Fibroblast of the aortic adventitia (primary cell): ENCODE results near the gene USP47. TPM values are rescaled to one million over a fixed set of nuclear protein-coding genes. Genes with fewer than 3 reads are reported as not detected.

Source experiments
- DNase-seq: peaks from one replicate; pipeline ENCODE4 v3.0.0-alpha.2; 2010; ENCODE audit warnings: low read depth
- H3K4me3 ChIP-seq: 2 replicates; pipeline ENCODE4 v1.5.1; 2011; ENCODE audit warnings: low read depth, mild to moderate bottlenecking, control low read depth, low read length, moderate library complexity
- total RNA-seq: library from RNA; depleted of rRNA; stranded (reverse); fragments of >200 nt; gene quantifications from 2 replicates; pipeline ENCODE4 v1.2.3, GENCODE V29; 2012; ENCODE audit warnings: low replicate concordance
- TF ChIP-seq, protein P1 (sequence below): IDR thresholded peaks from 2 replicates; pipeline ENCODE4 v1.5.1; 2011; ENCODE audit warnings: mild to moderate bottlenecking, low read length, control low read depth, inconsistent platforms; ENCODE audit not compliant: insufficient read depth

Gene USP47
- 59.8 and 95.2 TPM in 2 replicates for total RNA-seq

- DNase-seq, result peak; percentile 78
- H3K4me3 ChIP-seq, result peak within 1 kb of the TSS; percentile 75
- TF ChIP-seq, protein P1, sequence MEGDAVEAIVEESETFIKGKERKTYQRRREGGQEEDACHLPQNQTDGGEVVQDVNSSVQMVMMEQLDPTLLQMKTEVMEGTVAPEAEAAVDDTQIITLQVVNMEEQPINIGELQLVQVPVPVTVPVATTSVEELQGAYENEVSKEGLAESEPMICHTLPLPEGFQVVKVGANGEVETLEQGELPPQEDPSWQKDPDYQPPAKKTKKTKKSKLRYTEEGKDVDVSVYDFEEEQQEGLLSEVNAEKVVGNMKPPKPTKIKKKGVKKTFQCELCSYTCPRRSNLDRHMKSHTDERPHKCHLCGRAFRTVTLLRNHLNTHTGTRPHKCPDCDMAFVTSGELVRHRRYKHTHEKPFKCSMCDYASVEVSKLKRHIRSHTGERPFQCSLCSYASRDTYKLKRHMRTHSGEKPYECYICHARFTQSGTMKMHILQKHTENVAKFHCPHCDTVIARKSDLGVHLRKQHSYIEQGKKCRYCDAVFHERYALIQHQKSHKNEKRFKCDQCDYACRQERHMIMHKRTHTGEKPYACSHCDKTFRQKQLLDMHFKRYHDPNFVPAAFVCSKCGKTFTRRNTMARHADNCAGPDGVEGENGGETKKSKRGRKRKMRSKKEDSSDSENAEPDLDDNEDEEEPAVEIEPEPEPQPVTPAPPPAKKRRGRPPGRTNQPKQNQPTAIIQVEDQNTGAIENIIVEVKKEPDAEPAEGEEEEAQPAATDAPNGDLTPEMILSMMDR, result peak; percentile 77
Measured at GRCh38 chr11:11841723-11842420, at the start of gene USP47. Gene USP47 (plus strand): TSS chr11:11841972. CDS start chr11:11842186, 214 bp downstream.

GRCh38 chr11:11793073-11793472 is 48.7 kb upstream of the USP47 start:
- no peak for DNase-seq
- TF ChIP-seq, protein P1, result no peak

DNA sequence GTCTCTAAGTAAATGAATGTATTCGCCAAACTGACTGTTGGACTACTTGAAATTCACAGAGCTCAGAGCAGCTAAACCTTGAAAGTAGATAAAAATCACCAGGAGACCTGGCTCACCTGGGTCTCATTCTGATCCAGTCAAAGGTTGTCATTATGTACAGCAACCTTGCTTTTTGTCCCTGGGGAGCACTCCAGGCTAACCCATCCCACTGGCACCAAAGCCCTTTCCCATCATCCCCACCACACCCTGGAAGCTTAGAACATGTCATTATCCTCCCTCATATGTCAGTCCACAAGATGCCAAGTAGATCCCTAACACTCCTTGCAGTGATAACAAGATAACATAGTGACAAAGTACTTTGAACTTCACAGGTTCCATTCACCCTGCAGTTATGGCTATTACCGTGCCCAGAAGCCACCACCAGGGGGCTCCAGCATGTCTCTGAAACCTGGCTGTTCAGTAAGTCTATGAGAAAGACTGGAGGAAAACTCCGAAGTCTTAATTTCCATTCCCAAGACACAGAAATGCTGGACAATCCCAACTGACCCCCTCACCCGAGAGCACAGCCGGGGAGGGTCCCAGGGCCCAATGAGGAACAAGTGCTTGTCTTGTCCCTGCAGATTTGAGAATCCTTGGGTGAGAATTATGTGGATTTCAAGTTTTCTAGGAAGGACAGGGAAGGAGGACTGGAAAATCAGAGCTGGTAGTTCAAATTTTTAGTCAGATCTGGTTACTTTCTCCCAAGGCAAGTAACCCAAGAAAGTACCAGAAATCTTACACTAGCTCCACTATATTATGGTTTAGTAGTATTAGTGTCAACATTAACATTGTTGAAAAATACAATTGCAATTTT is 43.0 kb upstream of the USP47 start:
- DNase-seq, result peak; percentile 83
- H3K4me3 ChIP-seq, result no peak overlapping the region
- TF ChIP-seq, protein P1, result peak; percentile 96

More at GRCh38 chr11:11793073-11793472, 48.7 kb upstream of the USP47 start:
- H3K4me3 ChIP-seq, result no peak overlapping the region

- no peak for DNase-seq
- no peak overlapping the region for H3K4me3 ChIP-seq
- TF ChIP-seq, protein P1, result no peak
Measured at GRCh38 chr11:11805228-11805627, 36.5 kb upstream of the USP47 start.

GRCh38 chr11:11806074-11806473 is 35.7 kb upstream of the USP47 start:
- no peak for DNase-seq
- TF ChIP-seq, protein P1, result no peak
- no peak overlapping the region for H3K4me3 ChIP-seq

- DNase-seq, result no peak
- TF ChIP-seq, protein P1, result no peak
- H3K4me3 ChIP-seq, result no peak overlapping the region
Measured at GRCh38 chr11:11806586-11806985, 35.2 kb upstream of the USP47 start.
